Adrenal gland (tissue), 5 donors: ENCODE results near the gene GPHN.

Experiments used
- CTCF ChIP-seq, 6 experiments: fragments of 450-650 bp in 4 of 6; fragments of 200-600 bp in 2 of 6; sonication (generic) in 1 of 6; IDR thresholded peaks; 1 replicate in 5 of 6; 2 replicates in 1 of 6; pipeline versions ENCODE4 v1.5.1 to v1.8.0; 2016 to 2021; ENCODE audit warnings: antibody characterized with exemption in 6 of 6, mild to moderate bottlenecking in 2 of 6, moderate library complexity in 1 of 6
- POLR2A ChIP-seq, 2 donors: fragments of 450-650 bp; IDR thresholded peaks; one replicate each; pipeline ENCODE4 v1.6.1; 2017; ENCODE audit warnings: antibody characterized with exemption in 2 of 2, mild to moderate bottlenecking in 2 of 2, moderate library complexity in 1 of 2
- donor health status: DM: no; HTN: no; CAD: no.

- TF ChIP-seq CTCF (IDR thresholded peaks at IDR 0.05) (no peak), POLR2A (IDR thresholded peaks at IDR 0.05) (no peak)
These were observed 551.6 kb downstream of the GPHN start for GRCh38 chr14:67059596-67059995.
